NCI-H2196 (cell line): ENCODE measurements around the gene SMIM44.

Experiments used
- DNase-seq: peaks from one replicate; lab custom pipeline; 2025; ENCODE audit not compliant: unreplicated experiment; lab: John Stamatoyannopoulos, UW

The SMIM44 gene

DNA sequence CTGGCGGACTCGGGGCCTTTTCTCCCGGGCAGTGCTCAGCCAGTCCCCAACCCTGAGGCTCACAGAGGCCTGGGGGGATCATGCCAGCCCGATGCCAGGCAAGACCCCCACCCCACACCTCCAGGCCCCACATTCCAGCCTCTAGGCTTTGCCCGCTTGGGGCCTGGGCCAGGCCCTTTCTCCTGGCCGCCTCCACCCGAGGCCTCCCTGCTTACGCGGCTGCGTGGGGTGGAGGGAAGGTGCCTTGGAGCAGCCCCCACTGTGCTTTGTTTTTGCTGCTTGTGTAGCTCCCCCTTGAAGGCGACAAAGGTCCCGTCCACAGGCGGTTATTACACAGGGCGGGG lies 41.3 kb downstream of the SMIM44 start:
- no peak for DNase-seq

- no peak for DNase-seq
These were observed 41.9 kb downstream of the SMIM44 start for GRCh38 chr19:3441089-3441985.

- peak; percentile 20 for DNase-seq
These were observed 43.2 kb downstream of the SMIM44 start for GRCh38 chr19:3440082-3440481.

DNA sequence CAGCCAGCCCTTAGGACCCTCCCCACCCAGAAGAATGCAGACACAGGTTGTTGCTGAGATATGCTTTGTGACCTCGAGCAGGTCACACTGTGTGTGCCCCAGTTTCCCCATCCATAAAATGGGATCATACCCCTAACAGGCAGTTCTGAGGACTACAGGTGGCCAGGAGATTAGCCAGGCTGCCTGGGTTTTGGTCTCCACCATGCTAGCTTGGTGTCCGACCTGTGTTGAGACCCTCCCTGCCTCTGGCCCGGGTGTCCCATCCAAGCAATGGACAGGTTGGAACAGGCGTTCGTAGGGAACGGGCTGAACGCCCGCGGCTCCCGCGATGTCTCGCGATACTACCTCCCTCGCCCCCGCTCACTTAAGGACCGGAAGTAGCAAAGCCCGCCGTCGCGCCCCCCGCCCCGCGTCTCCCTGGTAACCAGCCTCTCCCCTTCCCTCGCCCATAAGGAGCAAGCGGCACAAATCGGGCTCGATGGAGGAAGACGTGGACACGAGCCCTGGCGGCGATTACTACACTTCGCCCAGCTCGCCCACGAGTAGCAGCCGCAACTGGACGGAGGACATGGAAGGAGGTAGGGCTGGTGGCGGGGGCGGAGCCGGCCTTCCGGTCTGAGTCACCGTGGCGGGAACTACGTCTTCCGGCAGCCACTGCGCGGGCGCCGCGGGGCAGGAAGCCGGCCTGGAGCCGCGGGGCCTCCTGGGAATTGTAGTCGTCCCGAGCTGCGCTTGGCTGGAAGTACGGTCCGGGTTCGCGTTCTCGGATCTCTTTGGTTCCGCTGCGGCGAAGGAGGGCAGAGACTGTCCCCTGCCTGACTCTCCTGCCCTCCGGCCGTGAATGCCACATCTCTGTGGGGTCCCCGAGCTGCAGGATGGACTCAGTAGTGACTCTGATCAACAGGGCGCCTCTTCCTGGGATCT lies 48.3 kb downstream of the SMIM44 start:
- peak; percentile 96 for DNase-seq

DNA sequence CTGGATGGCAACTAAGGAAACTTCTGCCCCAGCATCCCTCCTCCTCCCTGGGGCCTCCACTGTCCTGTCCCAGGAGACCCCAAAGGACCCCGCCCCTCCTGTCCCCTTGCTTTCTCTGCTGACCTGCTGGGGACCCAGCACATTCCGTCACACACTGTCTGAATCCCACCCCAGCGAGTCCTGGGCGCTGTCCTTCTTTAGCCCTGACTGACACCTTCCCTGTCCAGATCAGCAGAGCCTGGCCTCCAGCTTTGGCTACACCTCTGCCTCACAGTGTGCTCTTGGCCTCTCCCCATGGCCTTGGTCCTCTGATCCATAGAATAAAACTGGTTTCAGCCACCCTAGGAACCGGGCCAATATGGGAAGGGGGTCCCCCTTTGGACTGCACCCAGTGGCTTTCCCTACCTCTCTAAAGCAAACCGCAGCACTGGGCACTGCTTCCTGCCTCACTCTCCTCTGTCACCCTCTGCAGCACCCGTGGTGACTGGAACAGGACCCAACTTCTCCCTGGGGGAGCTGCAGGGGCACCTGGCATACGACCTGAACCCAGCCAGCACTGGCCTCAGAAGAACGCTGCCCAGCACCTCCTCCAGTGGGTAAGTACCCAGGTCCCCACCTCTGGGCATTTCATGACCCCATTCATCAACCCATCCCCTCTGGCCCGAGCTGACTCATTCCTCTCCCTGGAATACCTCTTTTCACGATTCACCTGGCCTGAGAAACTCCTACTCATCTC lies 49.3 kb downstream of the SMIM44 start:
- DNase-seq = no peak

- no peak for DNase-seq
These were observed 49.9 kb downstream of the SMIM44 start for GRCh38 chr19:3433313-3433712.
